ENCODE results near the gene CDADC1. TPM values are rescaled to one million over a fixed set of nuclear protein-coding genes. Genes with fewer than 3 reads are reported as not detected.

The CDADC1 gene
- total and polyA plus RNA-seq, 2 donors (not counting 3 experiments of a cell fraction or from before 2014, with no cell fraction given): 2.4 to 9.1 TPM

- no peaks in the 10 kb centered on the region for H3K27me3 ChIP-seq (ENCODE audit: control insufficient read depth in 2 of 2, insufficient read depth in 2 of 2, low read length in 2 of 2)
- H3K36me3 ChIP-seq (ENCODE audit: control insufficient read depth in 2 of 2, extremely low read depth in 1 of 2, insufficient read depth in 2 of 2, low read length in 2 of 2): no peaks in the 10 kb centered on the region
- no peaks in the 10 kb centered on the region for H4K20me1 ChIP-seq (replicated peaks; ENCODE audit: control insufficient read depth, extremely low read depth, insufficient read depth, low read length)
- H2AFZ ChIP-seq (ENCODE audit: low read depth, low read length): no peak overlapping the region
- no peak for FAIRE-seq
- no peaks in the 10 kb centered on the region for H3K9me1 ChIP-seq (replicated peaks; ENCODE audit: control insufficient read depth, extremely low read depth, insufficient read depth, low read length)
- intact Hi-C loops (cut with micrococcal nuclease): no loop called here
- TF ChIP-seq MYC (IDR thresholded peaks at IDR 0.05; ENCODE audit: low read depth, low read length): no peak
- TF ChIP-seq CTCF (IDR thresholded peaks at IDR 0.05; ENCODE audit: extremely low read depth in 1 of 2, insufficient read depth in 1 of 2, low read depth in 1 of 2, low read length in 2 of 2): no peak
- no peak for TF ChIP-seq EZH2 (IDR thresholded peaks at IDR 0.05; ENCODE audit: borderline replicate concordance, low read depth, low read length, severe bottlenecking)
- no peak for TF ChIP-seq MAX (IDR thresholded peaks at IDR 0.05; ENCODE audit: insufficient read depth, insufficient read length)
- TF ChIP-seq FOS (IDR thresholded peaks at IDR 0.05; ENCODE audit: borderline replicate concordance, insufficient read depth, low read length): no peak
- TF ChIP-seq POLR2A (IDR thresholded peaks at IDR 0.05; ENCODE audit: low read depth, low read length): no peak
- TF ChIP-seq POLR2AphosphoS5 (IDR thresholded peaks at IDR 0.05; ENCODE audit: insufficient read depth, low read depth, low read length): no peak
- TF ChIP-seq GATA2 (IDR thresholded peaks at IDR 0.05; ENCODE audit: insufficient read depth, insufficient read length, low read depth, low read length): no peak
- no peak for TF ChIP-seq JUN (IDR thresholded peaks at IDR 0.05; ENCODE audit: borderline replicate concordance, insufficient read depth, insufficient read length, low read depth)
- dilution Hi-C loops (cut with MboI; ENCODE audit: extremely low pct_ligation_motif_present, low sequenced_read_pairs): no loop called here
- H3K27ac ChIP-seq (ENCODE audit: insufficient read depth, low read depth, low read length): no peak overlapping the region
- peaks cover 7% of the 10 kb centered on the region for H3K4me1 ChIP-seq (ENCODE audit: control insufficient read depth, extremely low read depth, insufficient read depth, low read length)
- no peak overlapping the region for H3K9ac ChIP-seq (replicated peaks; ENCODE audit: extremely low read depth, insufficient read depth, low read length)
- H3K9me3 ChIP-seq (replicated peaks; ENCODE audit: control insufficient read depth, insufficient read depth, low read length): no peaks in the 10 kb centered on the region
- no peak overlapping the region for H3K4me2 ChIP-seq (ENCODE audit: insufficient read depth, low read length)
- no peaks in the 10 kb centered on the region for H3K79me2 ChIP-seq (ENCODE audit: control insufficient read depth, insufficient read depth, low read length)
- POLR2A ChIA-PET: no interaction called here
- BruUV-seq (replicated peaks): no TSS peak
- CTCF ChIA-PET: interaction anchor here (1.0 to 1.1 kb wide), 2 partner anchors 23 to 308 kb away, joined by 4 to 6 read pairs; no protein-coding TSS in a partner anchor
- H3K4me3 ChIP-seq (replicated peaks in 1 of 3; ENCODE audit: insufficient read depth in 1 of 3, low read depth in 1 of 3, low read length in 3 of 3): no peak overlapping the region
- DNase-seq (ENCODE audit: low read depth, low spot score): no peak
These were observed 51.3 kb downstream of the CDADC1 start for GRCh38 chr13:49298903-49299605.
